Mesodermal cell (in vitro differentiated cells): ENCODE results near the gene AZU1.

Source experiments
- H3K27ac ChIP-seq: 2 replicates; pipeline ENCODE4 v1.7.0; 2013; ENCODE audit warnings: mild to moderate bottlenecking, low read depth, low read length, moderate library complexity; ENCODE audit not compliant: severe bottlenecking
- H3K36me3 ChIP-seq: 2 replicates; pipeline ENCODE4 v1.7.1; 2013; ENCODE audit warnings: mild to moderate bottlenecking, low read length, moderate library complexity; ENCODE audit not compliant: control insufficient read depth, insufficient read depth
- H3K4me1 ChIP-seq: one replicate; pipeline ENCODE4 v1.7.1; 2013; ENCODE audit warnings: mild to moderate bottlenecking, low read length; ENCODE audit not compliant: insufficient read depth, control insufficient read depth, poor library complexity, severe bottlenecking
- H3K4me3 ChIP-seq: 2 replicates; pipeline ENCODE4 v1.7.0; 2013; ENCODE audit warnings: low read length, control low read depth, mild to moderate bottlenecking; ENCODE audit not compliant: insufficient read depth, poor library complexity, severe bottlenecking; ENCODE audit errors: extremely low read depth
- H3K9me3 ChIP-seq: 2 replicates; pipeline ENCODE4 v1.7.1; 2013; ENCODE audit warnings: mild to moderate bottlenecking, low read length, moderate library complexity; ENCODE audit not compliant: control insufficient read depth
- WGBS, 2 experiments: methylation state at CpG; one replicate each; pipeline ENCODE4 v1.1.5; 2013; ENCODE audit warnings: missing lambda C conversion rate in 2 of 2; ENCODE audit not compliant: insufficient coverage in 2 of 2; 5-methylcytosine and 5-hydroxymethylcytosine counted together

The AZU1 gene

DNA sequence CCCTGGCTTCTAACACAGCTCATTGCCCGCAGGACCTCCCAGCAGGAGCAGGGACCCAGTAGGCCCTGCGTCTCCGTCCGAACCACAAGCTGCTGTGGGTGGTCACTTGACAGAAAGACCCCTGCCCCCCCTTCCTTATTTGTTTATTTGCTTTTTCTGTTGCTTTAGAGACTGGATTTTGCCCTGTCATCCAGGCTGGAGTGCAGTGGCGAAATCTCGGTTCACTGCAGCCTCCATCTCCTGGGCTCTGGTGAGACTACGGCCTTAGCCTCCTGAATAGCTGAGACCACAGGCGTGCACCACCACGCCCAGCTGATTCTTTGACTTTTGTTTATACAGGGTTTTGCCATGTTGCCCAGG, 38.0 kb upstream of the AZU1 start:
- H3K9me3 ChIP-seq: no peaks in the 10 kb centered on the region
- H3K4me1 ChIP-seq: peaks cover 31% of the 10 kb centered on the region
- 79 to 81% methylated on average over 6 to 9 of the region's 9 CpGs for WGBS, 2 experiments
- no peak overlapping the region for H3K4me3 ChIP-seq
- peak overlapping the region; percentile 97 for H3K27ac ChIP-seq
- H3K36me3 ChIP-seq: no peaks in the 10 kb centered on the region

DNA sequence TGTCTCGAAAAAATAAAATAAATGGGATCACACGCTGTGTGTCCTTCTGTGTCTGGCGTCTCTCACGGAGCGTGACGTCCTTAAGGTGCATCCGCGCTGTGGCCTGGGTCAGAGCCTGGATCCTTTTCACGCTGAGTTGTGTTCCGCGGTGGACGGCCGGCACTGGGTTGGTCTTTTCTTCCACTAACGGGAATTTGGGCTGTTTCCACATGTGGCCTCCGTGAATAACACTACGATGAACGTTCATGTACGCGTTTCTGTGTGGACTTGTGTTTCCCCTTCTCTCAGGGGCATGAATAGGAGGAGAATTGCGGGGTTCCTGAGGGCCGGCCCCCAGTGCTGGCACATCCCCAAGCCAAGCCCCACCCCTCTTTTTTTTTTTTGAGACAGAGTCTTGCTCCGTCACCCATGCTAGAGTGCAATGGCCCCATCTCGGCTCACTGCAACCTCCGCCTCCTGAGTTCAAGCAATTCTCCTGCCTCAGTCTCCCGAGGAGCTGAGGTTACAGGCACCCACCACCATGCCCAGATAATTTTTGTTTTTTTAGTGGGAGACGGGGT, 36.5 kb upstream of the AZU1 start:
- H3K4me1 ChIP-seq: peaks cover 31% of the 10 kb centered on the region
- H3K27ac ChIP-seq: no peak overlapping the region
- H3K4me3 ChIP-seq: no peak overlapping the region
- no peaks in the 10 kb centered on the region for H3K9me3 ChIP-seq
- 94% methylated on average over 24 to 25 of the region's 26 CpGs for WGBS, 2 experiments
- H3K36me3 ChIP-seq: no peaks in the 10 kb centered on the region

DNA sequence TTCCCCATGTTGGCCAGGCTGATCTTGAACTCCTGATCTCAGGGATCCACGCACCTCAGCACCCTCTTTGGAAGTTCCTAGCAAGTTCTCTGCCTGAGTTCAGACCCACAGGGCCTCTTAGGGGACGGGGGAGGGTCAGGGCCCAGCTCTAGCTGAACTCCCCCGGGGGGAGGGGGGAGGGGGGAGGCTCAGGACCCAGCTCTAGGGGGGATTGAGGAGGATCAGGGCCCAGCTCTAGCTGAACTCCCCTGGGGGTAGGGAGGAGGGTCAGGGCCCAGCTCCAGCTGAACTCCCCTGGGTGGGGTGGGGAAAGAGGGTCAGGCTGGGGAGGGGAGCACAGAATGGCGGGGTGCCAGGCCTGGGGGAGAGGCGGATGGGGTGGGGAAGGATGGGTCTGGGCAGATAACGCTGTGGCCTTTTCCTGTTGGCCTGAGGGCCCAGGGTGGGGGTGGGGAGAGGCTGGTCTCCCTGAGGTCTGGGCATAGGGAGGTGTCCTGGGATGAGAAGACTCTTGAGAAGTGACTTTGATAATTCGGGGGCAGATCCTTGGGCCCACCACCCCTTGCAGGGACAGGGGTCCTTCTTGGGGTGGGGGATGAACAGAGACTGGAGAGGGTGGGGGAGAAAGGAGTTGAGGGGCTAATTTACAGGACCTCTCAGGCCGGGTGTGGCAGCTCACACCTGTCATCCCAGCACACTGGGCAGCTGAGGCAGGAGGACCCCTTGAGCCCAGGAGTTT, 35.9 kb upstream of the AZU1 start:
- peaks cover 31% of the 10 kb centered on the region for H3K4me1 ChIP-seq
- whole genome bisulfite sequencing, 2 experiments: 79 to 81% methylated on average over 4 to 6 of the region's 8 CpGs
- H3K27ac ChIP-seq: no peak overlapping the region

DNA sequence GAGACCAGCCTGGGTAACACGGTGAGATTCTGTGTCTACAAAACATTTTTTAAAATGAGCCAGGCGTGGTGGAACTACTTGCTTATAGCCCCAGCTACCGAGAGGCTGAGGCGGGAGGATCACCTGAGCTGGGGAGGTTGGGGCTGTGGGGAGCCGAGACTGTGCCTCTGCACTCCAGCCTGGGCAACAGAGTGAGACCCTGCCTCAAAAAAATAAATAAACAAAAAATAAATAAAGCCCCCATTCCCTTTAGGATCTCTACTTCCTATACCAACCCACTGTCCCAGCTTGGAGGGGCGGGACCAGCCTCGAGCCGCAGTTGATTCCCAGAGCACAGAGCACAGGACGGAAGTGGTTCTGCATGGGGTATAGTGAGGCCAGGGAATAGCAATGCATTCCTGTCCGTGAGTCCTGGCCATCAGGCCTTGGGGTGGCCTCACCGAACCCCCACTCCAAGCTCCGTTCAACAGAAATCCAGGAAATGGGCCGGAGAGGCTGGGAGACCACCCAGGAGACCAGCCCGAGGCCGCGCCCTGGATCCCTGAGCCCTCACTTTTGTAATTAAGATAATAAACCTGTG, 35.2 kb upstream of the AZU1 start:
- no peaks in the 10 kb centered on the region for H3K9me3 ChIP-seq
- H3K4me1 ChIP-seq: peaks cover 31% of the 10 kb centered on the region
- WGBS, 2 experiments: 86% methylated on average over 10 to 11 of the region's 16 CpGs
- no peak overlapping the region for H3K27ac ChIP-seq
- no peak overlapping the region for H3K4me3 ChIP-seq
- H3K36me3 ChIP-seq: no peaks in the 10 kb centered on the region

More for the DNA sequence above, 35.9 kb upstream of the AZU1 start:
- Histone ChIP-seq H3K9me3 (no peaks in the 10 kb centered on the region), H3K4me3 (no peak overlapping the region), H3K36me3 (no peaks in the 10 kb centered on the region)

DNA sequence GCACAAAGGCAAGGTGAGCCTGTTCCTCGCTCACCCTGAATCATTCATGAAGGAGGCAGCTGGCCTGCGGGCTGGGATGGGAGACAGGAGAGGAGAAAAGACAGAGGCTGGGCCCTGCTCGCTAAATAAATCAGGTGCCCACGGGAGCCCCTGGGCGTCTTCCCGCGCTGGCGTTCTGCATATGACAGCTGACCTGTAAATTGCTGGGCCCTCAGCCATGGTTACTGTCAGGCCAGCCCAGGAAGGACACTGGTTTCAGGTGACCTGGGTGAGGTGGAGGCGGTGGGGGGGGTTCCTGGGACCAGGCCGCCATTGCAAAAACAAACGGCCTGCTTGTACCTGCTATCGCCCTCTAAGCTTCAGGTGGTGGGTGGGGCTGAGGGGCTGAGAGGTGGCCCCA, 33.8 kb upstream of the AZU1 start:
- Histone ChIP-seq H3K36me3 (peaks cover 9% of the 10 kb centered on the region), H3K4me1 (peaks cover 26% of the 10 kb centered on the region), H3K4me3 (no peak overlapping the region), H3K27ac (no peak overlapping the region), H3K9me3 (no peaks in the 10 kb centered on the region)
- WGBS, 2 experiments: 97 to 99% methylated on average over 10 to 12 of the region's 12 CpGs

DNA sequence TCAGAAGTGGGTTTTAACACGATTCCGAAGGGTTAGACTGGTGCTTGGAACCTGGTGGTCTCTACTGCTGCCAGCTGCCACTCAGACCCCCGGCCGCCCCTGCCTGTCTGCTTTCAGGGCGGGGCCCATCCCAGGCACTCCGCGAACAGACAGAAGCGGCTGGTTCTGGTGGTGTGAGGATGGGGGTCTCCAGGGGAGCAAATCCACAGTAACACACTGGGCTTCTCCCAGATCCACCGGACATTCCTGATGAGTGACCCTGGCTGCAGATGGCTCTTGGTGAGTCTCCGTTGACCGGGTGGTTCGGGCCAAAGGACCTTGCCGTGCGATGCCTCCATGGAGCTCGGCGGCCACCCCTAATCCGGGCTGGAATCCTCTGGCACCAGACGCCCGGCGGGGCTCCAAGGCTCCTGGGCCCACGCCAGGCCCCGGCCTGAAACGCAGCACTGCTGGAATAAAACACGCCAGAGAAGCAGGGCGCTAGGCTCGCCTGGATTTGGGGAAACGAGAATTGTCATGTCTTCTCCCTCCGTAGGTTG, 32.5 kb upstream of the AZU1 start:
- 98 to 99% methylated on average over 27 to 28 of the region's 28 CpGs for WGBS, 2 experiments
- Histone ChIP-seq H3K36me3 (peaks cover 22% of the 10 kb centered on the region), H3K4me1 (peaks cover 22% of the 10 kb centered on the region), H3K4me3 (no peak overlapping the region), H3K9me3 (no peaks in the 10 kb centered on the region), H3K27ac (no peak overlapping the region)

DNA sequence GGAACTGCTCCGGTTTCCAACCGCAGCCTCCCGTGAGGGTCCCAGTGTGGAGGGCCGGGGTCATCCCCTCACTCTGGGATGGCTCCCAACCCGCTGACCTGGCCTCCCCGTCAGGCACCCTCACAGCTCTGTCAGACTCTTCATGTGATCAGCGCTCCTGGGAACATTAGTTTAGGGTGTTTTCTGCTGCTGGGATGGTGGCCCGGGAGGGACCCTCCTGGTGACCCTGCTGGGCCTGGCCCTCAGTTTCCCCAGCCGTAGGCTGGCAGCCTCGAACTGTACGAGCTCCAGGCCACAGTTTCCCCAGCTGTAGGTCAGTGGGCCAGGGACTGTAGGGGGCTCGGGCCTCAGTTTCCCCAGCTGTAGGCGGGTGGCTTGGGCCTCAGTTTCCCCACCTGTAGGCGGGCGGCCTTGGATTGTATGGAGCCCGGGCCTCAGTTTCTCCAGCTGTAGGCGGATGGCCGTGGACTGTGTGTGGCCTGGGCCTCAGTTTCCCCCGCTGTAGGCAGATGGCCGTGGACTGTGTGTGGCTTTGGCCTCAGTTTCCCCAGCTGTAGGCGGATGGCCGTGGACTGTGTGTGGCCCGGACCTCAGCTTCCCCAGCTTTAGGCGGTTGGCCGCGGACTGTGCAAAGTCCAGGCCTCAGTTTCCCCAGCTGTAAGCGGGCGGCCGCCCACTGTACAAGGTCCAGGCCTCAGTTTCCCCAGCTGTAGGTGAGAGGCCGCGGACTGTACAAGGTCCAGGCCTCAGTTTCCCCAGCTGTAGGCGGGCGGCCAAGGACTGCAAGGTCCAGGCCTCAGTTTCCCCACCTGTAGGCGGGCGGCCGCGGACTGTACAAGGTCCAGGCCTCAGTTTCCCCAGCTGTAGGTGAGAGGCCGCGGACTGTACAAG, 31.7 kb upstream of the AZU1 start:
- H3K4me1 ChIP-seq: peaks cover 30% of the 10 kb centered on the region
- 91 to 94% methylated on average over 38 to 39 of the region's 39 CpGs for WGBS, 2 experiments
- H3K27ac ChIP-seq: no peak overlapping the region
- H3K36me3 ChIP-seq: peaks cover 29% of the 10 kb centered on the region
- H3K9me3 ChIP-seq: no peaks in the 10 kb centered on the region
- H3K4me3 ChIP-seq: peak overlapping the region; percentile 38

DNA sequence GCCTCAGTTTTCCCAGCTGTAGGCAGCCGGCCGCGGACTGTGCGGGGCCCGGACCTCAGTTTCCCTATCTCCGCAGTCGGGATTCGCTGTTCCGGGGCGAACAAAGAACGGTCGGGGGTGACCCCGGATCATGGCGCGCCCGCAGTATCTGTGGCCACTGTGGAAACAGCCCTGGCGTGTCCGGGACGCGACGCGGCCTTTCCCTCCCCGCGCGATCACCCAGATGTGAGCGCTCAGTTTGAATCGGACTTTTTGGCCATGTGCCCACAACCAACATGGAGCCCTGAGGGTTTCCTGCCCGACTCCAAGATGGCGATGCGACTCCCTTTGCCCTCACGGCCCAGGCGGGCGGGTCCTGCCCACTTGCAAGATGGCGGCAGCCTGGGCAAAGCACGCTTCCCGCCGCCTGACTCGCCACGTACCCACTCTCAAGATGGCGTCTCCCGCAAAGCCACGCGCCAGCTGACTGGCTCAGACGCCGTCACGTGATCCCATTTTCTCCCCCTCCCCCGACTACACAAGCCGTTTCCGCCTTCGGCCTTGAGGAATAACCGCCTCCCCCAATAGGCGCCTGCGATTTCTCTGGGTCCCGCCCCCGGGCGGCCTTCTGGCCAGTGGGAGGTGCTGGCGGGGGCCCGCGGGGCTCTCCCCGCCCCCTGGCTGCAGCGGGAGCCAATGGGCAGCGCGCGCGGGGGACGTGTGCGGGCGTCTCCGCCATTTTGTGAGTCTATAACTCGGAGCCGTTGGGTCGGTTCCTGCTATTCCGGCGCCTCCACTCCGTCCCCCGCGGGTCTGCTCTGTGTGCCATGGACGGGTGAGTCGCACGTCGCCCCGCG, 30.7 kb upstream of the AZU1 start, which contains the start of gene PTBP1:
TSS of gene PTBP1 (plus strand) at position 761 of the 836 bp plus-strand sequence. CDS start at position 807, 46 bp downstream.
- WGBS, 2 experiments: 1 to 3% methylated on average over 74 to 78 of the region's 83 CpGs
- Histone ChIP-seq H3K9me3 (no peaks in the 10 kb centered on the region), H3K36me3 (peaks cover 39% of the 10 kb centered on the region), H3K27ac (peak within 1 kb of the TSS; percentile 99), H3K4me1 (peaks cover 35% of the 10 kb centered on the region), H3K4me3 (peak within 1 kb of the TSS; percentile 97)

DNA sequence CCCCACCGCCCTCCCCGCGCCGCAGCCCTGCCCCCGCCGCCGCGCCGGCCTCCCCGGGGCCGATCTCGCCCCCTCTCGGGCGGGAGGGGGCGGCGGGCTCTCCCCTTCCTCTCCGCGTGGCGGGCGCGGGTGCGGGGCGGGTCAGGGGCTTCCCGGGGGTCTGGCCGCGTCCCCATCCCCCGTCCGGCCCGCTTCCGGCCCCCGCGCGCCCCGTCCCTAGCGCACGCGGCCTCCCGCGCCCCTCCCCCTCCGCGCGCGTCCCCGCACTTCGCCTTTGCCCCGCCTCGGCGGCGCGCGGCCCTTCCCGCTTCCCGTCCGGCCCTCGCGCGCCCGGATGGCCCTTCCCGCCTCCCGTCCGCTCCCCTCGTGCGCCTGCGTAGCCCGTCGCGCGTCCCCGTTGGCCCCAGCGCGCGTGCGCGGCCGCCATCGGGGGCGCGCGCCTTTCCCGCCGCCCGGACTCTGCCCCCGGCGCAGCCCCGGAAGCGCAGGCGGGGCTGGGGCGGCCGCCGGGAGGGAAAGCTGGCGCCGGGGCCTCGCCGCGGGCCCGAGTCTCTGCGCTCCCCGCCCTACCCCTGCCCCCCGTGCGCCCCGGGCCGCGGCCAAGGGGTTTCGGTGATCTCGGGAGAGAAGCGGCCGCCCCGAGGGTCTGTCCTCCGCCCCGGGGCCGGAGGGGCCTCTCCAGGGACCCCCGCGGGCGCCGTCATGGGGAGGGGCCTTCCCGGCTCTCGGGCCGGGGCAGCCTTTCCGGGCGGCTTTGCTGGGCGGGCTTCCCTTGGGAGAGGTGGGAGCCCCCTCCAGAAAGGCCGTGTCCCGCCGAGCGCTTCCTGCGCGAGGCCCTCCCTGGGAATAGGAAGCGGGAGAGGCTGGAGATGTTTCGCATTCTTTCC, 29.9 kb upstream of the AZU1 start:
- H3K4me3 ChIP-seq: peak overlapping the region; percentile 97
- H3K27ac ChIP-seq: peak overlapping the region; percentile 99
- 0% methylated on average over 76 to 82 of the region's 129 CpGs for WGBS, 2 experiments
- H3K4me1 ChIP-seq: peaks cover 32% of the 10 kb centered on the region
- H3K9me3 ChIP-seq: no peaks in the 10 kb centered on the region
- peaks cover 48% of the 10 kb centered on the region for H3K36me3 ChIP-seq
